ENCODE data around the gene RPL23.

The RPL23 gene

DNA sequence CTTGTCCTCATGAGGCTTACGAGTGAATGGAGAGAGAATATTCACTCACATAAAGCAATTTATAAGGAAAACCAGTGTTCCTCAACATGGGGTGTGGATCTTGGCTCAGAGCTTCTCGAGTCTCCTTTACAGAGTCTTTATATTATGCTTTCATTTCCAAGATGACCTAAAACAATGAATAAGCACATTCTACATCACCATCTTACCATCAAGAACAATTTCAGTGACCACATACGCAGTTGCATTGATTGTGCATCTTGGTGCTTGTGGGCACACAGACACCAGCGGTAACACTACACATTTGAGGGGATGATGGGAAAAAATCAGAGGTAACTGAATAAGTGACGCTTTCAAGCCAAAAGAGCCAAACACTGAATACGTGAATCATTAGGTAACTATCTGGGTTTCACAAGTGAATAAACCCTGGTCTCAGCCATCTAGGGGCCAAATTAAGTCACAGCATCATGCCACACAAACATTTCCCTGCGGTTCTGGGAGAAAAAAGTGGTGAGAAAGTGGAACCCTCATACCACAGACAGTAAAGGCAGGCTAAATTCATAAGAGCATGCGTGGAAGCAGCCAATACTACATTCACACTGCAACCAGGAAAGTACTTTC lies 37.8 kb downstream of the RPL23 start:
- Mint-ChIP-seq H3K27me3 (ENCODE audit: low read depth, poor library complexity) (no peaks in the 10 kb centered on the region), H3K27ac (no peak overlapping the region), H3K4me1 (no peaks in the 10 kb centered on the region), H3K4me3 (no peak overlapping the region), H3K36me3 (ENCODE audit: low read depth) (peaks cover 35% of the 10 kb centered on the region), H3K9me3 (no peaks in the 10 kb centered on the region)
- TF ChIP-seq, protein P1, sequence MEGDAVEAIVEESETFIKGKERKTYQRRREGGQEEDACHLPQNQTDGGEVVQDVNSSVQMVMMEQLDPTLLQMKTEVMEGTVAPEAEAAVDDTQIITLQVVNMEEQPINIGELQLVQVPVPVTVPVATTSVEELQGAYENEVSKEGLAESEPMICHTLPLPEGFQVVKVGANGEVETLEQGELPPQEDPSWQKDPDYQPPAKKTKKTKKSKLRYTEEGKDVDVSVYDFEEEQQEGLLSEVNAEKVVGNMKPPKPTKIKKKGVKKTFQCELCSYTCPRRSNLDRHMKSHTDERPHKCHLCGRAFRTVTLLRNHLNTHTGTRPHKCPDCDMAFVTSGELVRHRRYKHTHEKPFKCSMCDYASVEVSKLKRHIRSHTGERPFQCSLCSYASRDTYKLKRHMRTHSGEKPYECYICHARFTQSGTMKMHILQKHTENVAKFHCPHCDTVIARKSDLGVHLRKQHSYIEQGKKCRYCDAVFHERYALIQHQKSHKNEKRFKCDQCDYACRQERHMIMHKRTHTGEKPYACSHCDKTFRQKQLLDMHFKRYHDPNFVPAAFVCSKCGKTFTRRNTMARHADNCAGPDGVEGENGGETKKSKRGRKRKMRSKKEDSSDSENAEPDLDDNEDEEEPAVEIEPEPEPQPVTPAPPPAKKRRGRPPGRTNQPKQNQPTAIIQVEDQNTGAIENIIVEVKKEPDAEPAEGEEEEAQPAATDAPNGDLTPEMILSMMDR (IDR thresholded peaks at IDR 0.05): no peak
- no peak for DNase-seq

DNA sequence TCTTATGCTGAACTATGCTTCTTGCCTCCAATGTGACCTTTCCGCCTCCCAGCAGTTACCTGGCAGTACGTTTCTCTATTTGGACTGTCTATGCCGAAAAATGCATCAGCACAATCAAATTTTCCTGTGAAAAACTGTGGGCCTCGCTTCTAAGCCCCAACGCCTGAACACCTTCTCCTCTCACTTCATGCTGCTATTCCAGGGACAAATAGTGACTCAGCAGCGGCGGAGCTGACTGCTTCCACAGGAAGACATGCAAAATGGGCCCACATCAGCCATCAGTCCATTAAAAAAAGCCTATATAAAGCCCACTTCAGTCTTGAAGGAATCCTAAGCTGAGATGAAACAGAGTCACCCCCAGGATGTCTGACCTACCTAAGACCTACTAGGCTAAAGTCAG lies 43.7 kb downstream of the RPL23 start:
- H3K36me3 Mint-ChIP-seq (ENCODE audit: low read depth): peaks cover 53% of the 10 kb centered on the region
- H3K27ac Mint-ChIP-seq: no peak overlapping the region

DNA sequence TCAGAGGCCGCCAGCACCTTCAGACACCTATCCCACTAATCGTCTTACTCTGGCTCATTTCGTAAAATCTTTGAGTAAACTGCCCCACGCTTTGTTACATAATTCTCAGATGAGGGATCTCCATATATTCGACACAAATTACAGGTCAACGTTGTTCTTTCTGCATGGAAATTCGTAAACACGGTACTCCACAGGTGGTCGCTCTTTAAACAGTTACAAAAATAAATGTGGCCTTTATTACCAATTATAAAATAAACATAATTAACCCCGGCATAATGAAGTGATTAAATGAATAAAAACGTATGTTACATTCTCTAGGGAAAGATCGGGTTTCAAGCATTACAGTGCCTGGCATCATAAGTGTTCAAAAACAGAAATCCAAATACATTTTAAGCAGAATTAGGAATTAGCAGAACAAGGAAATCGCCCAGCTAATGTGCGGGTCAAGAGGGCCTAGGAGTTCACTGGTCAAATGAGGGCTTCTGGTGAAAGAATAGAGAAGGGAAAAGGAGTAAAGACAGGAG lies 53.2 kb downstream of the RPL23 start:
- Mint-ChIP-seq H3K4me1 (peaks cover 33% of the 10 kb centered on the region), H3K27ac (peak overlapping the region; percentile 74), H3K27me3 (ENCODE audit: low read depth, poor library complexity) (peaks cover 3% of the 10 kb centered on the region)

More for the DNA sequence above, 43.7 kb downstream of the RPL23 start:
- no peak for DNase-seq
- no peaks in the 10 kb centered on the region for H3K9me3 Mint-ChIP-seq
- no peaks in the 10 kb centered on the region for H3K27me3 Mint-ChIP-seq (ENCODE audit: low read depth, poor library complexity)
- H3K4me1 Mint-ChIP-seq: no peaks in the 10 kb centered on the region
- H3K4me3 Mint-ChIP-seq: no peak overlapping the region
- TF ChIP-seq, protein P1 (IDR thresholded peaks at IDR 0.05): no peak

DNA sequence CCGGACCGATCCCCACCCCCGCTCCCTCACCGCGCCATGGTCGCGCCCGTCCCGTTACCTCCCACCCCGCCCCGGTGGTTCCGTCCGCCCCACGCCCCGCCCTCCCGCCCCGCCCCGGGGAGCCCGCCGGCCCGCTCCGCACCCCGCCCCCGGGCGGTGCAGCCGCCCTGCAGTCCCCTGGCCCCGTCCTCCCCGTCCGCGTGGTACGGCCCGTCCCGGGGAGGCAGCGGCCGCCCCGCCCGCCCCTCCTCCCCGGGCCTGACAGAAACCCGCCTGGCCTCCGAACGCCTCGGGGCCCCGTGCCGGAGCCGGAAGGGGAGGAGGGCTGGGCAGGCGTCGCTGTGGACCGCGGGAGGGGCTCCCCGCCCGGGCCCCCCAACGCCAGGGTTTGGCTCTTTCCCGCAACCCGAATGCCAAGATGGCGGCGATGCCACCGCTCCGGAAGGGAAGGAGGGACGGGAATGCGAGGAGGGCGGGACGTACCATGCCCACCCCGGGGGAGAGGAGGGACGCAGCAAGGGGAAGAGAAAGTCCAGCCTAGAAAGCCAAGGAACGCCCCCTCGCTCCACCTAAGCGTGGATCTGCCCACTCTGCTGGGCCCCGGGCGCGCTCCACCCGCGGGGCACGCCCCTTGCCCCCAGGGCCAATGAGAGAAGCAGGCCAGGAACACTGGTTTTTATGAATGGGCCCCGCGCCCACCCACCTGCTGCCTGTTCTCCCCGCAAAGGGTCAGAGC lies 53.9 kb downstream of the RPL23 start, which contains the start of gene PIP4K2B:
Gene PIP4K2B (minus strand): TSS at position 56 of the 736 bp plus-strand sequence. CDS start 132 bp downstream, outside the sequence.
- Mint-ChIP-seq H3K27ac (peak within 1 kb of the TSS; percentile 98), H3K27me3 (ENCODE audit: low read depth, poor library complexity) (peaks cover 3% of the 10 kb centered on the region), H3K4me3 (peak within 1 kb of the TSS; percentile 97), H3K4me1 (peaks cover 33% of the 10 kb centered on the region), H3K36me3 (ENCODE audit: low read depth) (peaks cover 68% of the 10 kb centered on the region), H3K9me3 (peaks cover 4% of the 10 kb centered on the region)
- TF ChIP-seq, protein P1 (IDR thresholded peaks at IDR 0.05): no peak
- peak; percentile 95 for DNase-seq

More for the DNA sequence above, 53.2 kb downstream of the RPL23 start:
- Mint-ChIP-seq H3K4me3 (peak overlapping the region; percentile 79), H3K36me3 (ENCODE audit: low read depth) (peaks cover 70% of the 10 kb centered on the region), H3K9me3 (peaks cover 4% of the 10 kb centered on the region)
- no peak for DNase-seq
- TF ChIP-seq, protein P1 (IDR thresholded peaks at IDR 0.05): no peak

DNA sequence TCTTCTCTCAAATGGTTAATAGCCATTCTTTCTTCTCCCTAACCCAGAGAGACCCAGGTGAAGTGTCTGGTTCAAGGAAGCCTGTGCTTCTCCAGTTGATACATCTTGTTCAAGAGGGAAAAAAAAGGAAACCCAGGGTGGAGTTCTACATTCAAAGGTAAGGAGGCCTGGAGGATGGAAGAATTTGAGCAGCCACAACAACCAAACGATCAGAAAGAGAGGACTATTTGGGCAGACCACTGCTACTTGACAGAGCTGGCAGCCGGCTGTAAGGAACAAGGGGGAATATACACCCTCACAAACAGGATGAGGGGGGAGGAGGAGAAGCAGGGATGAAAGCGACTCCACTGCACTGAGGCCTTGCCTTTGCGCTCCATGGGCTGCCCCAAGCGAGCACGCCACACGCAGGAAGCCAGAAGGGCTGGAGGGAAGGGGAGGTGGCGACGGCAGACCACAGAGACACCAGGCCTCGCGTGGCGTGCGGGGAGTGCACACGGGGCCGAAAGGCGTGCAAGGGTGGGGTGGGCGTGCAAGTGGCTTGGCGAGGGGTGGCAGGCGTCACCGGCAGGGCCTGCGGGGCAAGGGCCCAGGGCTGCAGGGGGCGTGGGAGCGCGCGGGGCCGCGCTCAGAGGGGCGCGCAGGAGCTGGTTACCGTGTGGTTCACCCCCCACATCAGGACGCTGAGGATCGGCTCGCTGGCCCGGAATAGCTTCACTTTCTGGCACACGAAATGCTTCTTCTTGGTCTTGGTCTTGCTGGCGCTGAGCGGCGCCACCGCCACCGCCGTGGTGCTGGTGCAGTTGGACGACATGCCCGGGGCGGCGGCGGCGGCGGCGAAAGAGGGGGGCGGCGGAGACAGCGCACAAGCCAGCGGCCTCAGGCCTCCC lies 54.7 kb downstream of the RPL23 start:
- Mint-ChIP-seq H3K27ac (peak overlapping the region; percentile 98), H3K4me1 (peaks cover 39% of the 10 kb centered on the region), H3K4me3 (peak overlapping the region; percentile 97), H3K36me3 (ENCODE audit: low read depth) (peaks cover 68% of the 10 kb centered on the region), H3K9me3 (no peaks in the 10 kb centered on the region), H3K27me3 (ENCODE audit: low read depth, poor library complexity) (peaks cover 4% of the 10 kb centered on the region)
- DNase-seq: no peak
- TF ChIP-seq, protein P1 (IDR thresholded peaks at IDR 0.05): no peak

All from nephron progenitor cell (in vitro differentiated cells).